Cardiac muscle cell (in vitro differentiated cells and primary cell): Measurements from ENCODE around the gene MAP3K5. TPM values are rescaled to one million over a fixed set of nuclear protein-coding genes. Genes with fewer than 3 reads are reported as not detected.

Experiments used
- DNase-seq, 2 donors: peaks; one replicate each; pipeline versions ENCODE4 v3.0.0 to v3.0.0-alpha.2; 2010 to 2017; ENCODE audit warnings: low read depth in 1 of 2, low spot score in 1 of 2
- H3K27ac ChIP-seq: fragments of 200-600 bp; sonication (generic); 2 replicates; pipeline ENCODE4 v1.5.1; 2016
- H3K27me3 ChIP-seq: fragments of 200-600 bp; sonication (generic); 2 replicates; pipeline ENCODE4 v1.6.0; 2016; ENCODE audit warnings: control low read depth
- H3K36me3 ChIP-seq: fragments of 200-600 bp; sonication (generic); 2 replicates; pipeline ENCODE4 v1.5.1; 2016; ENCODE audit warnings: control low read depth
- H3K4me1 ChIP-seq: fragments of 200-600 bp; sonication (generic); 2 replicates; pipeline ENCODE4 v1.8.1; 2017; ENCODE audit warnings: low read depth, mild to moderate bottlenecking, mixed run types
- H3K4me3 ChIP-seq: fragments of 200-600 bp; sonication (generic); 2 replicates; pipeline ENCODE4 v1.5.1; 2016; ENCODE audit warnings: mild to moderate bottlenecking
- H3K9me3 ChIP-seq: fragments of 200-600 bp; sonication (generic); 2 replicates; pipeline ENCODE4 v1.5.1; 2017; ENCODE audit warnings: low read depth, mild to moderate bottlenecking, control low read depth
- polyA plus RNA-seq: library from polyadenylated mRNA; unstranded; fragments of >200 nt; fragmentation: Nextera tagmentation; extraction: Ambion mirVana; gene quantifications from 2 replicates; pipeline ENCODE4 v1.2.1, GENCODE V29; 2016
- total RNA-seq: library from RNA; depleted of rRNA; stranded (reverse); fragments of >200 nt; gene quantifications from 2 replicates; pipeline ENCODE4 v1.2.3, GENCODE V29; 2016
- TF ChIP-seq, protein P1 (sequence below): IDR thresholded peaks from 2 replicates; pipeline ENCODE4 v1.5.1; 2012; ENCODE audit warnings: low read depth, mild to moderate bottlenecking, low read length

Gene MAP3K5
- total and polyA plus RNA-seq, 2 experiments from 2014 or later: 2.8 to 3.0 TPM

DNA sequence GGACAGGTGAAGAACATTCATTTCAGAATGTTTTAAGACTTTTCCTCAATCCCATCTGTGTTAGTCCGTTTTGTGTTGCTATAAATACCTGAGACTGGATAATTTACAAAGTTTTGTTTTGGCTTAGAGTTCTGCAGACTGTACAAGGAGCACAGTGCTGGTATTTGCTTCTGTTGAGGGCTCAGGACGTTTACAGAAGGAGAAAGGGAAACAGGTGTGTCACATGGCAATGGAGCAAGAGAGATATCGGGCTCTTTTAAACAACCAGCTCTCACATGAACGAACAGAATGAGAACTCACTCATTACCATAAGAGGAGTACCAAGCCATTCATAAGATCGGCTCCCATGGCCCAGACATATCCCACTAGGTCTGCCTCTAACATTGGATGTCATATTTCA is 258.8 kb downstream of the MAP3K5 start:
- H3K36me3 ChIP-seq: no peaks in the 10 kb centered on the region
- H3K4me1 ChIP-seq: no peaks in the 10 kb centered on the region
- no peaks in the 10 kb centered on the region for H3K27me3 ChIP-seq
- no peak for DNase-seq
- no peaks in the 10 kb centered on the region for H3K9me3 ChIP-seq
- no peak overlapping the region for H3K4me3 ChIP-seq
- no peak overlapping the region for H3K27ac ChIP-seq
- TF ChIP-seq, protein P1, sequence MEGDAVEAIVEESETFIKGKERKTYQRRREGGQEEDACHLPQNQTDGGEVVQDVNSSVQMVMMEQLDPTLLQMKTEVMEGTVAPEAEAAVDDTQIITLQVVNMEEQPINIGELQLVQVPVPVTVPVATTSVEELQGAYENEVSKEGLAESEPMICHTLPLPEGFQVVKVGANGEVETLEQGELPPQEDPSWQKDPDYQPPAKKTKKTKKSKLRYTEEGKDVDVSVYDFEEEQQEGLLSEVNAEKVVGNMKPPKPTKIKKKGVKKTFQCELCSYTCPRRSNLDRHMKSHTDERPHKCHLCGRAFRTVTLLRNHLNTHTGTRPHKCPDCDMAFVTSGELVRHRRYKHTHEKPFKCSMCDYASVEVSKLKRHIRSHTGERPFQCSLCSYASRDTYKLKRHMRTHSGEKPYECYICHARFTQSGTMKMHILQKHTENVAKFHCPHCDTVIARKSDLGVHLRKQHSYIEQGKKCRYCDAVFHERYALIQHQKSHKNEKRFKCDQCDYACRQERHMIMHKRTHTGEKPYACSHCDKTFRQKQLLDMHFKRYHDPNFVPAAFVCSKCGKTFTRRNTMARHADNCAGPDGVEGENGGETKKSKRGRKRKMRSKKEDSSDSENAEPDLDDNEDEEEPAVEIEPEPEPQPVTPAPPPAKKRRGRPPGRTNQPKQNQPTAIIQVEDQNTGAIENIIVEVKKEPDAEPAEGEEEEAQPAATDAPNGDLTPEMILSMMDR: no peak

DNA sequence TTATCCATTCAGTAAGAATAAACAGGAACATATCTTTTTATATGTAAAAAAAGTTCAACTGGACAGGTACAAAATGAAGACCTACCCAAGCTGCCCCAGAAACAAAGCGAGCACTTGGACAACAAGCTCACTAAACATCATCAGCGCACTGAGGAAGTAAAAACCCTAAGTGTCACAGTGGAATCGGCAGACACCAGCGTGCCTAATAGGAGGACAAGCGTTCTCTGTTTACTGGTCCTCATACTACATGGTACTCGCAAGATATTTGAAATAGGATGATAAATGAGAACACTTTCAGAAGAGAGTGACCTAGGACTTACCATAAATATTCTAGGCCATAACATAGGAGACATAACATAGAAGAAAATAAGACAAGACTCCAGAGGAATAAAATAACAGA is 260.2 kb downstream of the MAP3K5 start:
- TF ChIP-seq, protein P1: no peak
- H3K4me3 ChIP-seq: no peak overlapping the region
- H3K36me3 ChIP-seq: no peaks in the 10 kb centered on the region
- no peak for DNase-seq
- no peak overlapping the region for H3K27ac ChIP-seq
- no peaks in the 10 kb centered on the region for H3K9me3 ChIP-seq
- H3K27me3 ChIP-seq: no peaks in the 10 kb centered on the region
- H3K4me1 ChIP-seq: no peaks in the 10 kb centered on the region

DNA sequence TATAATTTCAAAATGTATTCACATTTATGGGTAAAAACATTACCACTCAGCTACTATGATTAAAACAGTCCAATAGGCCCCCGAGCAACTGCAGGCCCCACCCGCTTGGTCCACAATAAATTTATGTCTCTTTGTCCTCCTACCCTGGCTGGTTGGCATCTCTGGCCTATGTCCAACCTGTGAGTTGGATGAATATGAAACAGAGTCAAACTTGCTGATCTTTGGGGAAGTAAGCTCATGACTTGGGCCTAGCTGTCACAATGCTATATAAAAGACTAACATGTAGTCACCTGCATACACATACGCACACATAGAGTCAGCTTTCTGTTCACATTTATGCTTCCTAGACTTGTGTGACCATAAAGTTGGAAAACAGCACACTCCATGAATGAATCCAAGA is 262.6 kb downstream of the MAP3K5 start:
- Histone ChIP-seq H3K4me1 (no peaks in the 10 kb centered on the region), H3K27ac (no peak overlapping the region), H3K4me3 (no peak overlapping the region), H3K9me3 (no peaks in the 10 kb centered on the region), H3K36me3 (no peaks in the 10 kb centered on the region), H3K27me3 (no peaks in the 10 kb centered on the region)
- TF ChIP-seq, protein P1: no peak
- no peak for DNase-seq

DNA sequence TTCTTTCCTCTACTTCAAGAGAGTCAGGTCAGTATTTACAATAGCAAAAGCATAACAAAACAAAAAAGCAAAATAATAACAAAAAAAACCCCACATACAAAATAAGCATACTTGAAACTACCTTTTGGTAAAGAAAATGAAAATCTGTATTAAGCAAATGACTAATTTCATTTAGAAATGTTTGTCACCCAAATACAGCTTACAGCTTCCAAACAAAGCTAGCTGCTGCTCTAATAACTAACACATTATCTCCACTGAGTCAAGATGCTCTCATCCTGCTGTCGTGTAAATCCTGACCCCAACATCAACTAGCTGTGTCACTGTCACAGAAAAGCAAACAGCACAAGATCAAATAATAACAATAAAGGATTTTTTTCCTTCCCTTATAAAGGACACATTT is 263.8 kb downstream of the MAP3K5 start:
- TF ChIP-seq, protein P1: no peak
- Histone ChIP-seq H3K27ac (no peak overlapping the region), H3K4me1 (no peaks in the 10 kb centered on the region), H3K4me3 (no peak overlapping the region), H3K36me3 (no peaks in the 10 kb centered on the region), H3K9me3 (no peaks in the 10 kb centered on the region), H3K27me3 (no peaks in the 10 kb centered on the region)
- DNase-seq: no peak

DNA sequence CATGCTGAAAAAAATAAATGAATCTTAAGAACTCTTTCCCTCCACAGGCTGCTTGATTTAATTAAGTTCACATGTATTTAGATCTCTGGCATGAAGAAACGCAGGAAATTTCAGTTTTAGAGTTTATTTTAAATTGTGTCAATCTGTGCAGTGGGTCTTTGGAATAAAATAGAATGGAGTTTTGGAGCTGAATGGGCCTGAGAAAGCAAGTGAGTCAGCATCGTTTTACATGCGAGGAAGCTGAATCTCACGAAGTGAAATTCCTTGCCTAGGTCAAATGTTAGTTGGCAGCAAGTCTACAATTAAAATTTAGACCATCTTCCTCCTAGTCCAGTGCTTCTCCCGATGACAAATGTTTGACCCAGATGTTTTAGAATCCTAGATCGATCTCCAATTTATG is 264.4 kb downstream of the MAP3K5 start:
- TF ChIP-seq, protein P1: no peak
- Histone ChIP-seq H3K4me3 (no peak overlapping the region), H3K9me3 (no peaks in the 10 kb centered on the region), H3K36me3 (no peaks in the 10 kb centered on the region), H3K4me1 (no peaks in the 10 kb centered on the region), H3K27ac (no peak overlapping the region), H3K27me3 (no peaks in the 10 kb centered on the region)
- no peak for DNase-seq

DNA sequence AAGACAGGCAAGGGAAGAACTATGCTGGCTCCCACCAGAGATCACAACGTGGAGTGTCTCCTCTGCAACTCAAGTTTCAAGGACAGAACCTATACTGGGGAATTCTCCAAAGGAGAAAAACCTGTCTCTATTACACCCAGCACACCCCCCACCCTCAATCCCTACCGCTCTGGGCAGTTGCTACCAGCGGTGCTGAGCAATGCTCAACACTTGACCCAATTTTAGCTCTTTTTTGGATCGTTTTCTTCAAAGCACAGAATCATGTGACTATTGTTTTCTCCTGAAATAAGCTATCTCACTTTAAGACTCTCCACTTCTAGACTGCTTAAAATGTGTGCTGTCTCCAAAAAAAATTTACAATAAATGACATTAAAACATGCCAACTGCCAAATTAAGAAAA is 265.3 kb downstream of the MAP3K5 start:
- no peak overlapping the region for H3K4me3 ChIP-seq

More for the DNA sequence above, 265.3 kb downstream of the MAP3K5 start:
- Histone ChIP-seq H3K27me3 (no peaks in the 10 kb centered on the region), H3K9me3 (no peaks in the 10 kb centered on the region), H3K4me1 (no peaks in the 10 kb centered on the region), H3K36me3 (no peaks in the 10 kb centered on the region), H3K27ac (no peak overlapping the region)
- no peak for DNase-seq
- TF ChIP-seq, protein P1: no peak
